GM12801 (cell line): ENCODE measurements around the gene NCAPD3.

ENCODE experiments used
- CTCF ChIP-seq: IDR thresholded peaks from one replicate; pipeline ENCODE4 v1.5.1; 2011; ENCODE audit warnings: control low read depth; ENCODE audit not compliant: insufficient read length; ENCODE audit errors: extremely low read depth

Gene NCAPD3

GRCh38 chr11:134230339-134230738 lies 6.6 kb upstream of the NCAPD3 start:
- TF ChIP-seq CTCF: no peak

GRCh38 chr11:134229126-134229790 lies 5.5 kb upstream of the NCAPD3 start:
- TF ChIP-seq CTCF: no peak

- no peak for TF ChIP-seq CTCF
These were observed 4.9 kb upstream of the NCAPD3 start for GRCh38 chr11:134228625-134229024.

- TF ChIP-seq CTCF: no peak
These were observed 3.1 kb upstream of the NCAPD3 start for GRCh38 chr11:134226806-134227325.

- TF ChIP-seq CTCF: no peak
These were observed 1.2 kb upstream of the NCAPD3 start for GRCh38 chr11:134224710-134225664.

- TF ChIP-seq CTCF: no peak
These were observed 646 bp downstream of the NCAPD3 start for GRCh38 chr11:134223121-134223520.

- no peak for TF ChIP-seq CTCF
These were observed 7.0 kb downstream of the NCAPD3 start for GRCh38 chr11:134216816-134217215.
